Activated effector memory CD4-positive, alpha-beta T cell treated with anti-CD3 and anti-CD28 coated beads, Interleukin-2, amount 50 U/mL, for 16 hours (primary cell): ENCODE measurements around the gene LCN10.
A peak's percentile ranks its signal among the peaks of the same experiment; 100 is the strongest.
"Not testable (repeated sequence)": the region's sequence is repeated elsewhere in the genome, so short reads cannot be mapped to it uniquely, and the experiment has no call there.

ENCODE experiments used
- DNase-seq: peaks from one replicate; pipeline ENCODE4 v3.0.0-alpha.2; 2020

The LCN10 gene

DNA sequence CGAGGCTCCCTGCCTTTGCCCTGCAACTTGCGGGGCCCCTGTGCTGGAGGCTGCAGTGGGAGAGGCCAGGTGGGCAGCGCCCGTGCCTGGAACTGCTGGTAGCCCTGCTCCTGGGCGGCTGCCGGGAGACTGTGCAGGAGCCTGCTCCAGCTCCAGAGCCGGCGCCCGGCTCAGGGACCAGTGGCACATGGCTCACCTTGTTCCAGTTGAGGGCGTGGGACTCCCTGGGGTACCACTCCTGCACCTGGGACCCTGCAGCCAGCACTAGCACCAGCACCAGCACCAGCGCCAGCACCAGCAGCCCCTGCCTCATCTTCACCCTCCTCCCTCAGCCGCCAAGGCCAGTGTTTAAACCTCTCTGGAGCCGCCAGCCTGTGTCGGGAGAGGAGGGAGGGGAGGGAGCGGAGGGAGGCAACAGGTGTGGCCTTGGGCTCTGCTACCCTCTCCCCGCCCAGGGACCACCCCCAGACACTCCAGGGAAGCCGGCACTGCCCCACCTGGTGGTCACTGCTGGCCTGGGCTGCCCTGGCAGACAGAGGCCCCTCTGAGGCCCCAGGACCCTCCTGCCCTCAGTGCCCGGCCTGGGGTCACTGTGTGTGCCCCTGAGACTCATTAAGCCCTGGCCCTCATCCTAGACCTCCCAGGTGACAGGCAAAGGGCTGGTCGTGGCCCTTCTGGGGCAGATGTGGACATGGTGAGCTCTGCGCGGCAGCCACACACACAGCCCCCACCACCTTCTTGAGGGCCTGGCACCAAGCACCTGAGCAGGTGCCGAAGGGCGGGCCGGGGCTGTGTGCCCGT lies at the start of gene LCN10:
LCN10 (minus strand) TSS at position 350 of the 801 bp plus-strand sequence; CDS start at position 313, 37 bp downstream.
- DNase-seq: no peak

DNA sequence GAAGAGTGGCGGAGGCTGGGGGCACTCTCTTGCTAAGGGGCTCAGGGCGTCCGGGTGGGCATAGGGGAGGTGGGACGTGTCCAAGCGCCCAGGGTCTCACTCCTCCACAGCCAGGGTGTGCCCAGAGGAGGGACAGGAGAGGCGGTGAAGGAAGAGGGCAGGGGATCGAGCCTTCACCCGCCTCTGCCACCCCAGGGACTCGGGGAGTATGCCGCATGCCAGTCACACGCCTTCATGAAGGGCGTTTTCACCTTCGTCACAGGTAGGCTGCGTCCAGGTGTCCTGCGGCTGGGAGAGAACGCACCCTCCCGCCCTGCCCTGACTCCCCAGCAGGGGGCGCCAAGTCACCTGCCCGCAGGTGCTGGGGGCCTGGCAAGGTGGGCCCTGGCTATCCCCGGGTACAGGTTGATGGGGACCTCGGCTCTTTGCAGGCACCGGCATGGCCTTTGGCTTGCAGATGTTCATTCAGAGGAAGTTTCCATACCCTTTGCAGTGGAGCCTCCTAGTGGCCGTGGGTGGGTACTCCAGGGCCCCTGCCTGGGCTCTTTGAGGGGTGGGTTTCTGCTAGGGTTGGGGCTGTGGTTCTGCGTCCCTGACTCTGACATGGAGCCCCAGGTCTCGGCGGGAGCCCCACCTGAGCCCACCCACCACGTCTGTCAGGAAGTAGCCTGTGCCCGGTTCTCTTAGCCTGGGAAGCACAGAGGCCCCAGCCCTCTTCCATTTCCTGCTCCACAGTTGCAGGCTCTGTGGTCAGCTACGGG lies 49.0 kb upstream of the LCN10 start:
- DNase-seq: peak; percentile 89

DNA sequence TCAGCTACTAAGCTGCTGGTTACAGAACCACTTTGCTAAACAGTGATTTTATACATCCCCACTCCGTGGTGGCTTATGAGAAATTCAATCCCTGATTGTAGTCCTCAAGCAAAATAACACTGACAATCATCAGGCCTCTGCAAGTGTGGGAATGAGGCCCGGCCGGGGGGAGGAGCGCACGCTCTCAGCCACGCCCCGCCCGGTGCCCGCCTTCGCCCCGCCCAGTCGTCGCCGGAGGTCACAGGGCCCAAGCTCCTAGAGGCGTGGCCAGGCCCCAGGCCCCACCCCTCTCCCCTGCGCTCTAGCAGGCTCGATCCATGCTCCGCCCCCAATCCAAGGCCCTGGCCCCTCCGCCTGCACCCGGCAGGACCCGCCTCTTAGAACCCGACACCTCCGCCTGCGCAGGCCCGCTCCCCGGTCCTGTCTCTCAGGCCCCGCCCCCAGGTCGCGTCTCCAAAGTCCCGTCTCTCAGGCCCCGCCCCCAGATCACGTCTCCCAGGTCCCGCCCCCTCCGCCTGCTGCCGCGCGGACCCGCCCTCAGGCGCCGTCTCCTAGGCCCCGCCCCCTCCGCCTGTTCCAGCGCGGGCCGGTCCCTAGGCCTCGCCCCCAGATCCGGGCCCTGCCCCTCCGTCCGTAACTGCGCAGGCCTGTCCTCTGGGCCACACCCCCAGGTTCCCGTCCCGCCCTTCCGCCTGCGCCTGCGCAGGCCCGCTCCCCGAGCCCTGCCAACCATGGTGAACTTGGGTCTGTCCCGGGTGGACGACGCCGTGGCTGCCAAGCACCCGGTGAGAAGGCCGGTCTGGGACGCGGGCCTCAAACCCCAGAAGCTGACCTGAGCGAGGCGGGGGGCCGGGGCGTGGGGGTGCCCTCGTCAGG lies 48.1 kb upstream of the LCN10 start, which contains the start of gene TMEM141:
TMEM141 (plus strand) TSS at position 705 of the 876 bp plus-strand sequence; CDS start at position 732, 27 bp downstream.
- DNase-seq: peak; percentile 100

DNA sequence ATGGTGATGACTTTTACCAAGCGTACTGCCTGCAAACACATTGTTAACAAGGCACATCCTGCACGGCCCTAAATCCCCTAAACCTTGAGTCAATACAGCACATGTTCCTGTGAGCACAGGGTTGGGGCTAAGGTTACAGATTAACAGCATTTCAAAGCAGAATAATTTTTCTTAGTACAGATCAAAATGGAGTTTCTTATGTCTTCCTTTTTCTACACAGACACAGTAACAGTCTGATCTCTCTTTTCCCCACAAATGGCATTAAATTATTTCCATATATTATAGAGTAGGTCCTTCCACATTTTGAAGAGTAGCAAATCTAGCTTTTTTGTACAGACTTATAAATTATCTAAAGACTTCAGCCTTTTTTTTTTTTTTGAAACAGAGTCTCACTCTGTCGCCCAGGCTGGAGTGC lies 46.8 kb upstream of the LCN10 start:
- no peak for DNase-seq

DNA sequence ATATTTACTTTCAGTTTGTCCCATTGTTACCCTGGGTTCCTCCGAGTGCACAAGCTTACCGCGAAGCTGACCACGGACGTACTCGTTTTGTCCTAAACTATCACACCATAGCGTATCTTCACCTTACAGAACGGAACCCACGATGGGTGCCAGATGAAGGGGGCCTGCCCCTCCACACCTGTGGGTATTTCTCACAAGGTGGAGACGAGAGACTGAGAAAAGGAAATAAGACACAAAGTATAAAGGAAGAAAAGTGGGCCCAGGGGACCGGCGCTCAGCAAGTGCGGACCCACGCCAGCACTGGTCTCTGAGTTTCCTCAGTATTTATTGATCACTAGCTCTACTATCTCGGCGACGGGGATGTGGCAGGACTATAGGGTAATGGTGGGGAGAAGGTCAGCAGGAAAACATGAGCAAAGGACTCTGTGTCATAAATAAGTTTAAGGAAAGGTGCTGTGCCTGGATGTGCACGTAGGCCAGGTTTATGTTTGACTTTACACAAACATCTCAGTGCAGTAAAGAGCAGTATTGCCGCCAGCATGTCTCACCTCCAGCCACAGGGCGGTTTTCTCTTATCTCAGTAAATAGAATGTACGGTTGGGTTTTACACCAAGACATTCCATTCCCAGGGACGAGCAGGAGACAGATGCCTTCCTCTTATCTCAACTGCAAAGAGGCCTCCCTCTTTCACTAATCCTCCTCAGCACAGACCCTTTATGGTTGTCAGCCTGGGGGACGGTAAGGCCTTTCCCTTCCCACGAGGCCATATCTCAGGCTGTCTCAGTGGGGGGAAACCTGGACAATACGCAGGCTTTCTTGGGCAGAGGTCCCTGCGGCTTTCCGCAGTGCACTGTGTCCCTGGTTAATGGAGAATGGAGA lies 46.1 kb upstream of the LCN10 start:
- not testable (repeated sequence) for DNase-seq

DNA sequence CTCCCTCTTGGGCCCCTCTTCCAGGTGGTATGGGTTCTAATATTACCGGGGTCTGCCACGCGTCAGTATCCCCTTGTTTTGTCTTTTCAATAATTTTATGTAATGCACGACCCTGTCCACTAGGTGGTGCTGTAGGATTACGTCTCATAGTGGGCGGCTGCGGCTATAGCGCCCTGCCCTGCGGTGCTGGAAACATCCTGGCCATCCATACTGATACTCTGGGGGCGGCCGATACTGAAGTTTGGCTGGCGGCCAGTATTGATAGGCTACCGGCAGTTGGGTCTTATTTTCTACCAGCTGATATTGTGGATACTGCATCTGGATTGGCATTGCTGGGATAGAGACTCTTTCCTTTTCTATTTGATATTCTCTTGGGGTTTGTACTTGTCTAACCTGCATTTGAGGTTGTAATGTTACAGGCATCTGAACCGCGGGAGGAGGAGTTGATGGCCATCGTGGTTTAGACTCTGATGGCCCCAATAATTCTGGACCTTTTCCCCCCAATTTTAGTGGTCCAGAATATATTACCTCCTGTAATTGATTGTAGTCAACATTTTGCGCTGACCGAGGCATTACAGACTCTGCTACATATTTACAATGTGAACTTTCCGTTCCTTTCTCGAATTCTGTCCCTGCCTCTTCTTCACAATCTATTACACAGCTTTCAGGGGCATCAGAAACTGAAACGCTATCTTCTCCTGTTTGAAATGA lies 45.1 kb upstream of the LCN10 start:
- DNase-seq: peak; percentile 88

DNA sequence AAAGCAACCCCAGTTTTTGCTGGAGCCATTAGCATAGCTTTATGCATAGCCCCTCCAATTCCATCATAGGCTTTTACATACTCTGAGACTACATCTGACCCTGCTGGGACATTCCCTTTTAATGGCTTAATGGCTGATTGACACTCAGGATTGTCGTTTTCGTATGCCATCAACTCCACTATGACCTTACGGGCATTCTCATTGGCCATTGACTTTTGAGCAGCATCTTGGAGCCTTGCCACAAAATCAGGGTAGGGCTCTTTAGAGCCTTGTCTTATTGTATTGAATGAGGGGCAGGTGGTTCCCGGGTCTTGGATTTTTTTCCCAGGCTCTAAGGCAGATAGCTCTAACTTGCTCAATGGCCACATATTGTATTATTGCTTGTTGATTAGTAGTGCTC lies 44.2 kb upstream of the LCN10 start:
- not testable (repeated sequence) for DNase-seq

DNA sequence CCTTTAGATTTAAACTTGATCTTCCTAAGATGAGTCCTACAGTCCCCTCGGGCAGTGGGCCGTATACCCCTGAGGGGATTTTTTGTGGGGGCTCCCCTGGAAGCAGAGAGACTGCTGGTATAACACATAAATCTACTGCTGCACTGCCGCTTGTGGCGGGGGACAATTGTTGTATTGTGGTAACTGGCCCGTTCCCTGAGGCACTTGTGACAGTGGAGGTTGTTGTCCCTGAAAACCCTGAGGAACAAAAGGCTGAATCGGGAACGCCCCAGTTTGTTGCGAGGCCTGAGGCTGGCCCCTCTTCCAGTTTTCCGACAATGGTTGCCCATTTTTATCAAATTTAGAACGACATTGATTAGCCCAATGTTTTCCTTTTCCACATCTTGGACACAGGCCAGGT lies 43.7 kb upstream of the LCN10 start:
- no peak for DNase-seq

DNA sequence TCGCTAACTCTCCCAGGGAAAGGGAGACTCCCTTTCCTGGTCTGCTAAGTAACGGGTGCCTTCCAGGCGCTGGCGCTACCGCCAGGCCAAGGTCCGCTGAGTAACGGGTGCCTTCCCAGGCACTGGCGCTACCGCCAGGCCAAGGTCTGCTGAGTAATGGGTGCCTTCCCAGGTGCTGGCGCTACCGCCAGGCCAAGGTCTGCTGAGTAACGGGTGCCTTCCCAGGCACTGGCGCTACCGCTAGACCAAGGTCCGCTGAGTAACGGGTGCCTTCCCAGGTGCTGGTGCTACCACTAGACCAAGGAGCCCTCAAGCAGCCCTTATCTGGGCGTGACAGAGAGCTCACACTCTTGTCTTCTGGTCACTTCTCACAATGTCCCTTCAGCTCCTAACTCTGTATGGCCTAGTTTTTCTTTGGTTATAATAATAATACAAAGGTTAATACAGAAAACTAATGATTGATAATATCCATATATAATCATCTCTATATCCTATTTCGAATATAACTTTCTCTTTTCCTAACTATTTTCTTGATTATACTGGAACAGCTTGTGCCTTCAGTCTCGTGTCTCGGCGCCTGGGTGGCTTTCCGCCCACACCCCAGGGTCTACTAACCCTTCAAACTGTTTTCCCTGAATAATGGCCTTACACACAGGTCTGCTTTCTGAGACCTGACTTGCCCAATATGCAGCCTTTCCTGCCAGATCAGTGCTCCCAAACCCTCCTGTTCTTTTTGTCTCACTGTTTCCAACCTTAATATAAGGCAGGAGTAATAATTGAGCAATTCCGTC lies 43.0 kb upstream of the LCN10 start:
- not testable (repeated sequence) for DNase-seq

DNA sequence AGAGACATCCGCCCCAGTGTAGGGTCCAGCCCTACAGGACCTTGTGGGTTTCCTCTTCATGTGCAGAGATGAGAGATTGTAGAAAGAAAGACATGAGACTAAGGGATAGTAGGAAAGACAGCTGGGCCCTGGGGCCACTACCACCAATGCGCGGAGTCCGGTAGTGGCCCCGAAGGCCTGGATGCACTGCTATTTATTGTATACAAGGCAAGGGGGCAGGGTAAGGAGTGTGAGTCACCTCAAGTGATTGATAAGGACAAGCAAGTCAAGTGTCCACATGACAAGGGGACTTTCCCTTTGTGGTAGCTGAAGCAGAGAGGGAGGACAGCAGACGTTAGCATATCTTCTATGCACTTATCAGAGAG lies 42.2 kb upstream of the LCN10 start:
- DNase-seq: peak; percentile 73

DNA sequence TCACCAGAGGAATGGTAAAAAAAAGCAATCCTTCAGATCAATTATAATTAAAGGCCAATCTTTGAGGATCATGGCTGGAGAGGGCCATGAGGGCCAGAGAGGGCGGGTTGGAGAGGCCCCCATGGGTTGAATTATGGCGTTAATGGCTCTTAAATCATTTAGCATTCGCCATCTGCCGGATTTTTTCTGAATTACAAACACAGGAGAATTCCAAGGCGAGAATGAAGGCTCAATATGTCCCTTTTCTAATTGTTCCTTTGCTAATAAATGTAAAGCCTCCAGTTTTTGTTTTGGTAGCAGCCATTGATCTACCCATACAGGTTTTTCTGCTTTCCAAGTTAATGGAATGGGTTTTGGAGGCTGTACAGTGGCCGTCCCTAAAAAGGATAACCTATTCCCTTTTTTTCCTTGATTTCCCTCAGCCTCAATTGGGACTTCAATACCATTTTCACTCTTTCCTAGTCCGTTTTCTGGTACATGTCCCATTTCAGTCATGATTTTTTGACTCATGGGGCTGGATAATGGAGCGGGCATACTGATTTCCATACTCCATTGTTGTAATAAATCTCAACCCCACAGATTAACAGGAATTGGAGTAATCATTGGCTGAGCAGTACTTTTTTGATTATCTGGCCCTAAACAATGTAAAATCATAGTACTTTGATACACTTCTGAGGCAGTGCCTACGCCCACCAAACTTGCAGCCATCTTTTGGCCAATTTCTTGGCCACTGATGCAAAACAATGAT lies 41.7 kb upstream of the LCN10 start:
- DNase-seq: no peak

DNA sequence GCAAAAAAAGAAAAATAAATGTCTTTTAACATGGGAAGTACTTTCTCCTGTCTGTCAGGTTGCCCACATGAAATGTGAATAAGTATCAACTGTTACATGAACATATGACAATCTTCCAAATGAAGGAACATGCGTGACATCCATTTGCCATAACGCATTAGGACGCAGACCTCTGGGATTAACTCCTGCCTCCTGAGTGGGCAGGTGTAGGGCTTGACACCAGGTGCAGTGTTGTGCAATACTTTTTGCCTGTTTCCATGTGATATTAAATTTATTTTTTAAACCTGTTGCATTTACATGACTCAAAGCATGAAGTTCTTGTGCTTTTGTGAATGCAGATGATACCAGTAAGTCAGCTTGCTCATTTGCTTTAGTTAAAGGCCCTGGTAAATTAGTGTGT lies 39.7 kb upstream of the LCN10 start:
- DNase-seq: no peak

DNA sequence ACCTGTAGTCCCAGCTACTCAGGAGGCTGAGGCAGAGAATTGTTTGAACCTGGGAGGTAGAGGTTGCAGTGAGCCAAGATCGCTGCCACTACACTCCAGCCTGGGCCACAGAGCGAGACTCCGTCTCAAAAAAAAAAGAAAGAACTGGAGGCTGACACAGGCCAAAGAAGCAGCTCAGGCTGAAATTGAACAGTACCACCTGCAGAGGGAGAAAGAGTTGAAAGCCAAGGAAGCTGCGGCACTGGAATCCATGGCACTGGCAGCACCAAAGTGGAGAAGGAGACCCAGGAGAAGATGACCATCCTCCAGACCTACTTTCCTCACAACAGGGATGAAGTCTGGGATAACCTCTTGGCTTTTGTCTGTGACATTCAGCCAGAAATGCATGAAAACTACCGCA lies 37.1 kb upstream of the LCN10 start:
- no peak for DNase-seq

DNA sequence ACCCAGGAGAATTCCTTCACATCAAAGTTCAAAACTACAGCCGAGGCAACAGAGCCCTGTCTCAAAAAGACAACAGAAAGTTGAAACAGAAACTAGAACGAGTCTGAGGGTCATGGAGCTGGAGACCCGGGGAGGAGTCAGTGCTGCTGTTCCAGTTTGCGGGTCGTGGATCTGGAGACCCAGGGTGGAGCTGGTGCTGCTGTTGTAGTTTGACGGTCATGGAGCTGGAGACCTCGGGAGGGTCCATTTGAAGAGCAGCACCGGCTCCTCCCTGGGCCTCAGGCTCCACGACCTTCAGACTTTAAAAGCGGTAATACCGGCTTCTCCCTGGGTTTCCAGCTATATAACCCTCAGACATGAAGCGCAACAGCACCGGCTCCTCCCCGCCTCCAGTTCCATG lies 34.6 kb upstream of the LCN10 start:
- DNase-seq: no peak

DNA sequence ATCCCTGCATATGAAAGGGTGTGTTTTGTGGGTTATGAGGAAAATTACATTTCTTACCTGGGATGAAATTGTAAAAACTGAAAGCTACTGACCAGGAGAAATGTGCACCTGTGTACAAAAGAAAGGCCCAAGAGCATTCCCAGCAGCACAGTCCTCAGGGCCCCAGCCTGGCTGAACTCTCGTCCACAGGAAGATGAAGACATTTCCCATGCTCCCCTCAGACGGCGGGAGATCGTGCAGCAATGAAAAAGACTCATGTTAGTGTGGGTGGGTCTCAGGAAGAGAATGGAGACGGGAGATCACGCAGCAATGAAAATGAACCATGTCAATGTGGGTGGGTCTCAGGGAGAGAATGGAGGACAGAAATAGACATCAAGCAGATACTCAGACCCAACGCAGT lies 34.2 kb upstream of the LCN10 start:
- no peak for DNase-seq

DNA sequence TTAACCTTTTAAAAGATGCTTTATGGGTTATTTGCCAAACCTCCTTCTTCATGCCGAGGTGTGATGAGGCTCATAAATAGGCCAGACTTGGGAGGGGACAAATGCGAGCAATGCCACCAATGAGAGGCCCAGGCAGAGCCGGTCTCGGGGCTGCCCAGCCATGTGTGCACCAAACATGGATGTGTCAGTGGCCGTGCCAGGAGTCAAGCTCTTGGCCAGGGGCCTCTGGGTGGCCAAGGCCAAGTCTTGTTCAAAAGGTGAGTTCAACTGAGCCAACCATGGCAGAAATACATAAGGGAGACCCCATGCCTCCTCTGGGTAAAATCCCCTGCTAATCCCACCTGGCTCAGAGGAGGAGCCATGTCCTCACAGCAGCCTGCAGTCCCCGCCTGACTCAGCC lies 32.5 kb upstream of the LCN10 start:
- no peak for DNase-seq

DNA sequence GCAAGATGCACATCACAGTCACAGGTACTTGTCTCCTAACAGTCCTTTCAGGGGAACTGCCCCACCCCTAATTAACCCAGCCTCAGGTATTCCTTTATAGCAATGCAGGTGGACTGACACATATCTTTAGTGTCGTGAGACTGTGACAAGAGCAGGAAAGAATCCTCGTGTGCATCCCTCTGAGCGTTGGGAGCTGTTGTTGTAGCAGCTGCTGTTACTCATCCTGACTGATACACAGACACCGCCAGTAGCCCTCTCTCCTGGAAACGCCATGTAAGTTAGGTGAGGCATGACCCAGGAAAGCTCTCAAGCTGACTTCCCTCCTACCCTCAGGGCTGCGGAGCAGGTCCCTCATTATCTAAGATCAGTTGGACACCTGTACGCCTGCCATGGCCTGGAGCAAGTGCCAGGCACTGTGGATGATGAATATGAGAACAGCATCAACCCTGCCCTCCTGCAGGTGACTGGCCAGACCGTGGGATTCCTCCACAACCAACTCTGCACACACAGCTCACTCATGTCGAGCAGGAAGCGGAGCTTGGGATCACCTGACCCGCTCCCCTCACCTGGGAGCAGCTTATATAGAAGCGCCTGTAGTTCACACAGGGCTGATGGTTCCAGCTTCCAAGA lies 31.8 kb upstream of the LCN10 start:
- DNase-seq: no peak

DNA sequence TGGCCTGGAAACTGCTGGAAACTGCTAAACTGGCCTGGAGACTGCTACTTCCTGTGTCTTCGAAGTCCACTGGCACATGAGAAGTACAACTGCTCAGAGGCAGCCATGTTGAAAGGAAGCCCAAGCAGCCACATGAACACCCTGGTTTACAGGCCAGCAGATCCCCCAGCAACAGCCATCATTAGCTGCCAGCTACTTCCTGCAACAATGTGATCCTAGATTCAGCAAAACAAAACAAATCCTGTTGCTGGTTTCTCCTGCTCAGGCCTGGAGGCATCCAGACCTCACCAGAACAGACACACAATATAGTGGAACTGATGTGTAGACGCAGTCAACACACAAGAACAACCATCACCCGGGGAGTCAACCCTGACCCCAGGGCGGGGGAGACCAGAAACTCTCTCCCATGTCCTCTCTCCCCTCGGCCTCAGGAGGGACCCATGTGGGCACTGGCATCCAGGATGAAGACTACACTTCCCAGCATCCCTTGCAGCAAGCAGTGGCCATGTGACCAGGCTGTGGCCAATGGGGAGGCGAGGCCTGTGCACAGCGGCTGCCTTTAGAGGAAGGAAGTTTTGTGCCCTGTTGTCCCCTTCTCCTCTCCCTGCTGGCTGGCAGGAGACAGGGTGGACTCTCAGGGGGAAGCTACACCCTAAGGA lies 30.8 kb upstream of the LCN10 start:
- no peak for DNase-seq

DNA sequence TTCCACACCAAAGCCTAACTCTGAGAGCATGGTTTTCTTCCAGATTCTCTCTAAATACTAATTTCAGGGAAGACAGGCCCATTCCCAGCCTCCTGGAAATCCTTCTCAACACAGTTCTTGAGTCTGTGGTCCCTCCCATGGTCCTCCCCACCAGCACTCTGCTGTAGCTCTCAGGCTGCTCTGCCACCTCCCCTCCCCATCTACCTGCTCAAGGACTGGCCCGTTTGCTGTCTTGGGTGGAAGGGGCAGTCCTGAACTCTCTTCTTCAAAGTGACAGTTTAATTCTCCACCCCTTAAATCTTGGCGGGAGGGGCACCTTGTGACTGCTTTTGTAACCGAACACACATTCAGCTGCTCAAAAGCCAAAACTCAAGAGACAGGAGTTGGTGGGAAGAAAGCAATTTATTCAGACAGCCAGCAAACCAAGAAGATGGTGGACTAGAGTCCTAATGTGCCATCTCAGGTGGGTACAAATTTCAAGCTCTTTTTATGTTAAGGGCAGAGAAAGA lies 29.2 kb upstream of the LCN10 start:
- DNase-seq: peak; percentile 50
